GM18519 (cell line): ENCODE measurements around the gene MAMSTR.
"Not testable (repeated sequence)": the region's sequence is repeated elsewhere in the genome, so short reads cannot be mapped to it uniquely, and the experiment has no call there.

ENCODE experiments used
- ATAC-seq: cut with Tn5 transposase; IDR thresholded peaks from one replicate; pipeline ENCODE4 v1.9.1; 2021; ENCODE audit warnings: mild to moderate bottlenecking, moderate library complexity; ENCODE audit not compliant: unreplicated experiment, low FRiP score

Gene MAMSTR

GRCh38 chr19:48693629-48694028 lies 25.9 kb downstream of the MAMSTR start:
- not testable (repeated sequence) for ATAC-seq

- ATAC-seq = no peak
Observed at GRCh38 chr19:48689449-48689848, 30.1 kb downstream of the MAMSTR start.

- ATAC-seq = no peak
Observed at GRCh38 chr19:48687776-48688175, 31.7 kb downstream of the MAMSTR start.

- not testable (repeated sequence) for ATAC-seq
Observed at GRCh38 chr19:48686637-48687036, 32.9 kb downstream of the MAMSTR start.

GRCh38 chr19:48686088-48686487 lies 33.4 kb downstream of the MAMSTR start:
- no peak for ATAC-seq

GRCh38 chr19:48685583-48685982 lies 33.9 kb downstream of the MAMSTR start:
- ATAC-seq = no peak

GRCh38 chr19:48683349-48683748 lies 36.2 kb downstream of the MAMSTR start:
- no peak for ATAC-seq

GRCh38 chr19:48681127-48681470 lies 38.4 kb downstream of the MAMSTR start:
- no peak for ATAC-seq

- no peak for ATAC-seq
Observed at GRCh38 chr19:48680436-48681126, 38.9 kb downstream of the MAMSTR start.

GRCh38 chr19:48680006-48680405 lies 39.5 kb downstream of the MAMSTR start:
- ATAC-seq = not testable (repeated sequence)

GRCh38 chr19:48678201-48678600 lies 41.3 kb downstream of the MAMSTR start:
- no peak for ATAC-seq

GRCh38 chr19:48676887-48677286 lies 42.6 kb downstream of the MAMSTR start:
- no peak for ATAC-seq

GRCh38 chr19:48676487-48676886 lies 43.0 kb downstream of the MAMSTR start:
- no peak for ATAC-seq

GRCh38 chr19:48674921-48675824 lies 44.4 kb downstream of the MAMSTR start:
- no peak for ATAC-seq

- no peak for ATAC-seq
Observed at GRCh38 chr19:48674216-48674809, 45.2 kb downstream of the MAMSTR start.

- no peak for ATAC-seq
Observed at GRCh38 chr19:48673436-48674100, 46.0 kb downstream of the MAMSTR start.

- ATAC-seq = no peak
Observed at GRCh38 chr19:48672994-48673393, 46.5 kb downstream of the MAMSTR start, which contains the start of gene NTN5. Gene NTN5 (minus strand): TSS chr19:48673017. CDS start chr19:48670986, 2,031 bp downstream.

- no peak for ATAC-seq
Observed at GRCh38 chr19:48671446-48671995, 48.0 kb downstream of the MAMSTR start.

GRCh38 chr19:48670699-48671445 lies 48.7 kb downstream of the MAMSTR start:
- ATAC-seq = no peak
